Hematopoietic multipotent progenitor cell (in vitro differentiated cells): ENCODE data around the gene ZIC4. TPM values are rescaled to one million over a fixed set of nuclear protein-coding genes. Genes with fewer than 3 reads are reported as not detected.

ENCODE experiments used
- DNase-seq, 3 donors: peaks; one replicate each; pipeline ENCODE4 v3.0.0-alpha.2; 2011 to 2015; ENCODE audit warnings: low read depth in 2 of 3, low spot score in 2 of 3
- total RNA-seq: library from RNA; depleted of rRNA; stranded (reverse); fragments of >200 nt; gene quantifications from one replicate; pipeline ENCODE4 v1.2.3, GENCODE V29; 2012

Gene ZIC4
- total RNA-seq, 1 donor: not detected

DNA sequence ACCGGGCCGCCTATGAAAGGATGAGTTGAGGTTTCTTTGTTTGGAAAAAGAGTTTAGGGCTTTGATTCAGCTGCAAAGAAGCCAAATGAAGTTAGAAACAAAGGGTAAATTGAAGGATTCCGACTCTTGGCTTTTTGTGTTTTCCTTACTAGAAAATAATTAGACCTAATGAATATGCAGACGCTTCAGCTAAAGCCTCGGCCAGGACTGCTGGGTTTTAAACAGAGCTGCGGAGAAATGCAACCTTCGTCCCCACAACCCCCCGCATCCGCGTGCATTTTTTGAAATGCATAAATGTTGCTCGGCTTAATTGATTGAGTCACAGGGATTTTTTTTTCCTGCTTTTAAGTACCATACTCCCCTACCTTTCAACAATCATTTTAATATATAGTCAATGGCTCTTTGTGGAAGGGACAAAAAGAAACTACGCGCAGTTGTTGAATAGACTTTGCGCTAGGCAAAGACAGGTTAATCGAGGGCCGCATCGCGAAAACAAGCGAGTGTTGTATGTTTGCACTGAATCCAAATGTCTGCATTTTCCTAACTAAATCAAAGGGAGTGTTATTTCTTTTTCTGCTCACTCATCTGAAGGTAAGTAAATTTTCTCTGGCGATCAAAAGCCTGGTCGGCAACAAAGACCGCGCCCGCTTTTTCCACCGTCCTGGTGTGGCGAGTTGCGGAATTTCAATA, 1.3 kb upstream of the ZIC4 start:
- DNase-seq: no peak

DNA sequence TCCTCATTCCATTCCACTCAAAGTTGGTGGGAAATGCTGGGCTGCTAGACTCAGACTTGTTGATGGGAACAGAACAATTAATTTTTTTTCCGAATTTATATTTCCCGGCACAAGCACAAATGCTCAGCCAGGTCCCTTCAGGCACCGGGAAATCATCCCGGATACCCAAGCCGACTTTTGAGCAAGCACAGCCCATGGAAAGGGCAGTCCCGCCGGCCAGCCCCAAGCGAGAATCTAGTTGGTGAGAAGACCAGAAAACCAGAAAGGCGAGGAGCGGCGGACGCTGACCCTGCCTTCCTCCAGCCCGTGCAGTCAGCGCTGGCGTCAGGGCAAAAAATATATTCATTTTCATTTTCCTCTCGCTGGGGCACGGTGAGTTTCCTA, 763 bp upstream of the ZIC4 start:
- DNase-seq: no peak

DNA sequence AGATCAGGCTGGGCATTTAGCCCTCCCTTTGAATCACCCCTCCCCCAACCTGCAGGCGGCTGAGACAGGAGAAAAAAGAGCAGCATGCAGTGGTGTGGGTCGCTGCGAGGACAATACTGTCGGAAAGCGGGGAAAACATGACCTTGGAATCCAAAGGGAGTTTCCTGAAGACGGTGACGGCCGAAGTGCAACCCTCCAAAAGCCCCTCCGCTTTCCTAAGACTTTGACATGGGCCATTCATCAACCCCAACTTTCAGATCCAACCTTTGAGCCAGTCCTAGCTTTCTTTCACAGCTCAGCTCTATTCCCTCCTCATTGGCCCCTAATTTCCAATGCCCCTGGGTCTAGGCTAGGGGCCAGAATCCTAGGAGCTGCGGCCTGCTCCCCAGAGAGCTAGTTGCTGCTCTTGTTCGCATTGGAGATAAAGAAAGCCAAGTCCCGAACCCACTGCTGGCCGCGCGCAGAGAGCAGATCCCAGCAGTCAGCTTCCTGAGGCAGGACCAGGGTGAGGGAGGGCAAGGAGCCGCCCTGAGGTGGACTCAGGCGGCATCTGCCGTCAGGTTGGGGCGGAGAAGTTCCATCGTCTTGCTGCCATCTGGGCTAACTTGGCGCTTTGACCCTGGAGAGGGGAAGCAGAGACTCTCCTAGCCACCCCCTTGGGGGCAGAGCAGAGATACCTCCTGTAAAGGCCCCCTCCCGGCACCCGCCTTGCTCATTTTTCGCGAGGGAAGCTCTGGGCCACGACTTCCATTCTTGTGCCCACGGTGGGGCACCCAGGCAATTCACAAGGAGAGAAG, 914 bp downstream of the ZIC4 start:
- DNase-seq: no peak

DNA sequence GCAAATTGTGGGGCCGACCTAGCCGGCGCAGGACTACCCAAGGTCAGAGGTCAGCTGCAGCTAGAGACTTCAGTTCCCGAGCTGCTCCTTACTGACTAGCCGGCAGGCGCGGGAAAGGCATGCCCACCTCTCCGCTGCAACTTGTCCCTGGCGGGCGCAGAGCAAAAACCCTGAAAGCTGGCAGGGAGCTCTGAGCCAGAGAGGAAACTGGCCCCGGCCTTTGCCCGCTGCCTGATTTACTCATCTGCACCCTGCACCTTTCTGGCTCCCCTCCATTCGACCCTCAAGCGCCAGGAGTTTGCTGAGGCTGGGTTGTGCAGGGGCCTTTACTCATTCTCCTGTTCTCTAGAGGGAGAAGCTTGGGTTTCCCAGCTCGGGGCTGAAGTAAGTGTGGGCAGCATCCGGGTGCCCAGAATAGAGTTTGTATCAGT, 1.5 kb downstream of the ZIC4 start:
- no peak for DNase-seq

DNA sequence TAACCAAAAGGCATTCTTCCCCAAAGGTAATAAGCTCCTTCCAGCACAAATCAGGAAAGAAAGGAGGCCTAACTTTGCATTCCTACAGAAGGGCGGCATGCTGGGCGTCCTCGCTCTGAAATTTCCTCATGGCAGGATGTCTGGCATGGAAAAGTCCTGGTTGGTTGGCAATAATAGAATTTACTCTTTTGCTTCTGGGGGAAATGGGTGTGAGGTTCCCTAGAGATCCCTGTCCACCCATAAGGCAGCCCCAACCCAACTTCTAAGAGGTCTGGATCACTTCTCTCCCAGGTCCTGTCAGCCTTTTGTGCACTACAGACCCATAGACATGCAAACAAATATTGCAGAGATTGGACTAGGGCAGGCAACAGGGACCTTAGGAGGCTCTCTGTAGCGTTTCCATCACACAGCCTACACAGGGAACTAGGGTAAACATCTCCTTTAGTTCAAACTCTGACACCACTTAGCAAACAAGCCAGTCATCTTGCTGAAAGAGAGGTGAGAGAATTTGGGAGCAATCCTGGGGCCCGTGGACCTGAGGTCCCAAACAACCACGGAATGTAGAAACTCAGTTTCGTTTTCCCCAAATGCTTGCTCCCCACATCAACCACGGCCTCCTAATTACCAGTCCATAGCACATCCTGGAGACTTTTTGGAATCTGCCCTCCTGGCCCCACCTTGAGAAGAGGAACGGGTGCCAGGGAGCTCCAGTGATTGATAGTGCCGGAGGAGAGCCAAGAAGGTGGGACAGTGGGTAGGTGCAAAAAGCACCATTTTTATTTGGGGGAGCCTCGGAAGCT, 2.1 kb downstream of the ZIC4 start:
- DNase-seq: no peak

DNA sequence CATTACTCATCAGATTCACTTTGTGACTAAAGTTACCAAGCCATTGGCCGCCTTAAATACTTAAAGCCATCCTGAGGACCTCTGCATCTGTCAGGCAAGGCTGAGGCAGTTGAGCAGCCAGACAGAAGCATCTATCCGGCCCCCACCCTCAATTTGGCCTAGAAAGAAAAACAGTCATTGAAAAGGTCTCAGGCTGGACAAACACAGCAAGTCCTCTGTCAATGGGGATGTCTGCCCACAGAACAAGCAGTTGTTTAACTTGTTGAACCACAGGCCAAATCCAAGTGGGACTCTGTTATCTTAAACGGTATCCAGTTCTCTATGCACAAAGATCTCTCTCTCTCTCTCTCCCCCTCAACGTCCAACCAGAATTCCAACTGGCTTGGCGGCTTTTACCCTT, 2.8 kb downstream of the ZIC4 start:
- no peak for DNase-seq

DNA sequence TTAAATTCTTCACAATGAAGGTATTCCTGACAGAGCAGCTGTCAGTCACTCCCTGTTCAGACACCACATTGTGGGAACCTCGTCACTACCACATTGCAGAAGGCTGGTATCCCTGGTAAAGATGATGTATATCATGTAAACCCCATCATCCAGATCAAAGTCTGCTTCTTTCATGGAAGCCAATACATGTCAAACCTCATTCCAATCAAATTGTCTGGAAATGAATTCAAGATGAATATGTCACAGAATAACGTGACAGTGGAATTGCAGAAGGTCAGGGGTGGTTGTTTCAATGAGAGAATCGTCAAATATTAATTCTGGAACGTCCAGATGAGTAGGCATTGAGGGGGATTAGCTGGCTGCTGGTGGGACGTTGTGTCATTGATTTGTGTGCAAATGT, 4.2 kb downstream of the ZIC4 start:
- no peak for DNase-seq

DNA sequence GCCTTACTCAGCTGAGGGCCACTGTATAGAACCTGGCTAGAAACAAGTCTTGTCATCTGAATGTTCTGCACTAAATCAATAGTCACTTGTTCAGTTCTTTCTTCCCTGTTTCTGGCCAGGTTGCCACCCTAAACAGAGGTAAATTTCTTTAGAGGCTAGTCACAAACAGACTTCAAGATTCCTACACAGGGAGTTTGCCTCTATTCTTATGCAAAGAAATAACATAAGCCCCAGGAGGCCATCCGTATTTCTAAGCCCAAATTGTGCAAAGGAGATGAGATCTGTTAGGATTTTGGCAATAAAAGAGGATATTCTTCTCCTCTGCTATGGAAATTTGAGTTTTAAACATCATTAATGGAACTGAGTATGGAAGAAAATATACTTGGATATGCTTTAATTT, 4.9 kb downstream of the ZIC4 start:
- no peak for DNase-seq

DNA sequence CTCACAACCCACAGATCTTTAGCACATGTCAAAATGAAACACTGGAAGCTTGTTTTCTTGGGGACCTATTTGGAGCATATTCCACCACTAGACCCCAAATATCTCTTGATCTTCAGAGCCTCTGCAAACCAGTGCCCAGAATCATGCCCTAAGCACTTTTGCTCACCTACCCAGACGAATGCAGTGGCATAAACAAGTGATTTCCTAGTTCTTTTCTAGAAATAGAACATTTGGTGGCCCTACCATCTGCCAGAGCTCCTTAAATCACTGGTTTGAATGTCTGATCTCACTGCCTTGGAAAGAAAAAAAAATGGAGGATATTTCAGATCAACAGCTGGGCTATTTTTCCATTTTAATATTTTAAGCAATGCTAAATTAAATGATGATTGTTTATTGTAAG, 5.3 kb downstream of the ZIC4 start:
- DNase-seq: no peak

DNA sequence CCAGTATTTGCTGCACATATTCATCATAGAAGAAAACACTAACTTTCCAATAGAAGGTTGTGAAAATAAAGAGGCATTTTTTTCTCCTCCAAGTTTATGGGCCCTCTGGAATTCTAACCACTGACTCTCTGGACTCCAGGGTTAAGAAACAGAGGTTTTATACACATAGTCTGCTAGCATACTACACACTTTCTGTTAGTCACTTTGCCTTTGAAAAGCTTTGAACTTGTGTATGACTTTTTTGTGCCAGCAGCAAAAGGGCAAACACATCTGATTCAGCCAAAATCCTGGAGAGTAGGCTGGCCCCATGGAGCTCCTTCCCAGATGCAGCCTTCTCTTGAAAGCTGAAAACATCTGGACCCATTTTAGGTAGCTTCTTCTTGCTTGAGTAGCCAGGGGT, 6.2 kb downstream of the ZIC4 start:
- DNase-seq: no peak

DNA sequence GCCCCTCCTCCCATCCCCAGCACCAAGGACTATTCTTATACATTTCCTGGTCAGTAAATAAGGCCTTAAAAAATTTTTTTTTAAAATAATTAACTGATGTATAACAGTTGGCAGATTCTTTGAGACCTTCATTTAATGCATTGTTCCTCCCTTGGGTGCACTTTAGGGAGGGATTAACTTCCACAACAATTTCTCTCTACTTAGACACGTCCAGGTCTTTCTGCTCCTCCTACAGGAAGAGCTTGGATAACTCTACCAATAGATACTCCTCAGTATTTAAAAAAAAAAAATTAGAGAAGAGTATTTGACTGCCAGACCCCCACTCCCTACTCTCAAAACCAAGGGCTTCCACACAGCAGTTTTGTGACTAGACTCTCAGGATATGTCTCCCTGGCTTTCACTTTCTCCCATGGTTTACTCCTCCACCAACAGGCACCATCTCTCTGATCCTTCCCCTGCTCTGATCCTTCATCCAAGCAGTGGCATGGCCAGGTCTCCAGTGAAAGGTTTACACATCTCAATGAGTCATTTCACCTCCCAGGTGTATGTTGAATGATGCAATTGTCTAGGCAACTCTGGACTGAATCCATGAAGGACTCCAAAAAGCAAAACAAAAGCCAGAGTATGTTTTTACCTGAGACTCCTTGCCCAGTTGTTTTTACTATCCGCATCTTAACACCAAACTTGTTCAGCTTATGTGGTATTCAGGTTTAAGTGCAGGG, 7.4 kb downstream of the ZIC4 start:
- no peak for DNase-seq

DNA sequence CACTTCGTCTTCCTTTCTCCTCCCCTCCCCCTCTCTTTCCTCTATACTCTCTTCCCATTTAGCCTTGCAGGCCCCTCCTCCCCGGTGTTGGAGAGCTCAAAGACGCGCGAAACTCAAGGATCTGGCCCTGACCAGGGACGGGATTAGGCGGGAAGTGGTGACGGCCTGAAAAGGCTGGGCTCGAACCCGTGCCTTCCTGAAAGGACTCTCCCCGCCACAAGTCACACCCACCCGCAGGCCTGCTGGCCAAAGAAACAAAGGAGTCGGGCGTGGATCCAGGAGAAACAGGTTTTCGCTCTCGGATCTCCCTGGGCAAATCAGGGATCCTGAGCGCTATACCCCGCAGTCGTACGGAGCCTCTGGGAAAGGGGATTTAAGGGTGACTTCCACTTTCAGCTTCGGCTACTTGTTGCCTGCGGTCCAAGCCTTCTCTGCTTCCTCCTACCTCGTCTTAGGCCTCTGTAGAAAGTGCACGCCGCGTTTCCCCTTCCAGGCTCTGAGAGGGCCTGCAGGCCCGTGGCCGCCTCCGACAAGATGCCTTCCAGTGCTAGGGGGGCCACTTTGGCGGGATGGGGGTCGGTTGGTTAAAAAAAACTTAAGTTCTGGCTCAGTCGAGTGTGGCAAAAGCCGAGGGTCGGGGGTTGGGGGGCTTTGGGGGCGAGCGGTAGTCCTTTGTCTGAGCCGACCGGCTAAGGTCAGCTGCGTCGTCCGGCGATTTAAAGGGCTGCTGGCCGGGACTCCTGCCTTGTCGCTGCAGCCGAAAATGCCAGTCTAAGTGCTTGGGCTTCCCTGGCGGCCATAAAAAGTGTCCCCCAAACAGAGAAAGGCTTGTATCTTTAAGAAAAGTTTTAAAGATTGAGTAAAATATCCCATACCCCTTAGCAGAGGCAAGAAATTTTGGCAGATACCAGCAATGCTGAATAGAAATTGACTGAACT, 8.2 kb downstream of the ZIC4 start:
- DNase-seq: no peak

DNA sequence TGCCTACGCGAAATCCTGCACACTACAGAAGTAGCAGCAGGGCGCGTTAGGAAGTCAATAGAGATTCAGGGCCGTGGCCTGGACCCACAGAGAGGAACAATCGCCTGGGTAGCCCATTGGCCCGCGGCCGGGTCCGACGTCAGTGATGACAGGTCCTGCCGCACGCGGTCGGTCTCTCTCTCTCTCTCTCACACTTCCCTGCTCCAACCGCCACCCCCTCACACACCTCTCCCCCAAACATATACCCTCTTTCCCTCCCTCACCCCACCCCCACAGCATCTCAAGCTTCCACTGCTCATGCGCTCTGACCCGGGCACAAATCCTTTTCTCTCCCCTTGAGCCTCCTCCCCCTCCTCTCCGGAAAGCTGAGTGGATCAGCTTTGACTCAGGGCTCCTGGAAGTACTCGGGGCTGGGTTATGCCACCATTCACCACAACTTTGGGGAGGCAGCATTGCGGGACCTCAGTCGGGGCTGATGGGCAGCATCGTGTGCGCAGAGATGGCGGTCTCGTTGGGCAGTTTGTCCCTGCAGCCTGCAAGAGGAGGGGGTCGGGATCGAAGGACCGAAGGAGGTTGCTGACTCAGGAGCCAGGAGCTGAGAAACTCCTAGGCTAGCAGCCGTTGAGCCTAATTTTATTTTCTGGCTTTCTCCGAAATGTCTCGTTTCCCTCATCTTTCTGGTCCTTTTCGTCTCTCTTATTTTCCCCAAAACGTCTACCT, 9.0 kb downstream of the ZIC4 start:
- DNase-seq: no peak

DNA sequence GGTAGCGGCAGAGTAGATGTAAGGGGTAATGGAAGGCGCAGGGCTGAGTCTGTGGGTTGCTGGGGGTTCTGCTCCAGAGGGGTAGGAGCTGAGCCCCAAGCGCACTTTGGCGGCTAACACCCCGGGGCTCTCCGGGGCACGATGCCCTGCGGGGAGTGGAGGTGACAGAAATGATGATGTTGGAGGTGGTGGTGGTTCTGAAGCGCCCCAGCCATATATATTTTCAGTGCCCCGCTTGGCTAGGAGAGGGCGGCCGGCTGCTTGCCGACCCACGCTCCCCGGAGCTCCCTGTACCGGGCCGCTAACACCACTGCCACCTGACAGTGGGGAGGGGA, 9.7 kb downstream of the ZIC4 start:
- DNase-seq: no peak

DNA sequence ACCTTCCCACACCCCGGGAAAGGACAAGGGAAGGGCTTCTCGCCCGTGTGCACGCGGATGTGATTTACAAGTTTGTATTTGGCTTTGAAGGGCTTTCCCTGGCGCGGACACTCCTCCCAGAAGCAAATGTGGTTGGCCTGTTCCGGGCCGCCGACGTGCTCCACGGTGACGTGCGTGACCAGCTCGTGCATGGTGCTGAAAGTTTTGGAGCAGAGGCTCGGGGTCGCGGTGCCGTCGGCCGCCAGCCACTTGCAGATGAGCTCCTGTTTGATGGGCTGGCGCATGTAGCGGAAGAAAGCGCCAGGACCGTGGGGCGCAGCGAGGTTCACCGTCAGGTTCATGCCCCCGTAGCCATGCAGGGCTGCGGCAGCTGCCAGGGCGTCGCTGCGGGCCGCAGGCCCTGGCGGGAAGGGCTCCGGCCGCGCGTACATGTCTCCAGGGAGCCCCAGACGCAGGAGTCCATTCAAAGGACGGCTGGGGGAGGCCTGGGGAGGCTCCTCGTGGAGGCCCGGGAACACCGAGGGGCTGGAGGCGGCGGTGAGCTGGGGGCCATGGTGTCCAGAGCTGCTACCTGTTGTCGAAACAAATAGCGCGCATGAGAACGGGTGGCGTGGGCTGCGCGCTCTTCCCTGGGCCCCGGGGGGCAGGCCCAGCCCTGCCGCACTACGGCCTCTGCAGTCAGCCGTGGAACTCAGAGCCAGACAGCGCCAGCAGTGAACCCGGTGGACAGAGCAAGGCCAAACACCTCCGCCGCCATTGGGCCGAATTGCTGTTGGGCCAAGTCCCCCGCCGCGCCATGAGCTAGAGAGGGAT, 10.2 kb downstream of the ZIC4 start:
- DNase-seq: no peak

DNA sequence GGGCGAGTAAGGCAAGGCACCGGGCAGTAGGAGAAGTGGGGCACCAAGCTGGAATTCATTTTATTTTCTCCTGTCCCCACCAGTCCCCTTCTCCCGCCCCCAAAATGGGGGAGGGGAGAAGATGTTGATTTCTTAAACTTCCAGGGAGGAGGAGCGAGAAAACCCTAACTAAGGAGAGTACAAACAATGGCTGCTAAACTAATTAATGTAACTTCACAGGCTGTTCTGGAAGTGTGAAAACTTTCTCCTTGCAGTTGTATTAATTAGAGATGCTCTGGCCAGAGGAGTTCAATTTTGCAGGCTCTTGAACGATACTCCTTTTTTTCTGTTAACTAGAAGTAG, 11.5 kb downstream of the ZIC4 start:
- no peak for DNase-seq

DNA sequence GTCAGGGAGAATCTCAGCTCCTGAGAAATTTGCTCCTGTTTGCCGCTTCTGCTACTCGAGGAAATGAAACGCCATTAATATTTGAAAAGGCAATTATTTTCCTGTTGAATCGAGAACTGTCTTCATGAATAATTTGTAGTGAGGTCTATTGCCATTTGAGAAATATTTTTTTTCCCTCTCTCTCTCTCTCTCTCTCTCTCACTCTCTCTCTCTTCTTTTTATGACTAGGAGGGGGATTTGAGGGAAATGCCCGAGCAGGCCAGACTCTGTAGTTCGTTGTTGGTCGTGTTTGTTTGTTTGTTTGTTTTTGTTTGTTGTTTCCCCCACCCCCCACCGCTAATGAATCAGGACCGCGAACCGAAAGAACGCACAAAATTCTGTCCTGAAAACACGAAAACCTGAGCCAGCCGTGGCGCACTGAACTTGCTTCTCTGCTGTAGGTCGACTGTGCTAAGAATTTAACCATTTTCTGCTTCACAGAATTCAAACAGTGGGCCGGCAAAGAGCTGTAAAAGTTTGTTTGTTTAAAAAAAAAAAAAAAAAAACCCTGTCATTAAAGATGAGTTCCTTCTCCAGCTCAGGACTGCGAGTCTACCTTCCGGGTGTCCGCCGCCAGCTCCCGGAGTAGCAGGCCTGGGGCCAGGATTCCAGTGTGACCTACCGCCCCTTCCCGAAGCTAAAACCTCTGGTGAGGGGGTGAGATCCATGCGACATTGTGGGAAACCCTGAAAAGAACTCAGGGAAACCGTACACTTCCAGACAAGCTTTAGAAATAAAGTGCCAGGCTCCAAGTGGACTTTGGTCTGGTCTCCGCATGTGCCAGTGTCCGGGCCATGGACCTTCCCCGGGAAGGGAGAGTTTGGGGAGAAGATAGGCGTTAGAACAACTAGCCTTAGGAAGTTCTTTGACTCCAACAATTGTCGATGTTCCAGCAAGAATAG, 12.1 kb downstream of the ZIC4 start:
- DNase-seq: no peak
